GM21723 (cell line): ENCODE data around the gene VCP.

Source experiments
- ATAC-seq: cut with Tn5 transposase; IDR thresholded peaks from one replicate; pipeline ENCODE4 v1.9.1; 2021; ENCODE audit warnings: mild to moderate bottlenecking, moderate library complexity; ENCODE audit not compliant: unreplicated experiment

Gene VCP

GRCh38 chr9:35072461-35073278 lies at the start of gene VCP:
TSS of gene VCP (minus strand) at chr9:35072625. CDS start at chr9:35072353, 272 bp downstream.
- ATAC-seq = peak; percentile 88

- ATAC-seq = peak; percentile 55
Observed at GRCh38 chr9:35116898-35117551, 44.6 kb upstream of the VCP start.

GRCh38 chr9:35116539-35116897 lies 44.1 kb upstream of the VCP start:
- no peak for ATAC-seq

GRCh38 chr9:35115680-35116538 lies 43.5 kb upstream of the VCP start, which contains the start of gene ATOSB:
TSS of gene ATOSB (minus strand) at chr9:35115862. CDS start at chr9:35108274, 7,588 bp downstream.
- peak; percentile 65 for ATAC-seq

GRCh38 chr9:35114840-35115628 lies 42.6 kb upstream of the VCP start:
- ATAC-seq = no peak

GRCh38 chr9:35114113-35114839 lies 41.9 kb upstream of the VCP start:
- ATAC-seq = peak; percentile 25

GRCh38 chr9:35112257-35113020 lies 40.0 kb upstream of the VCP start:
- ATAC-seq = no peak

- ATAC-seq = peak; percentile 65
Observed at GRCh38 chr9:35111001-35111933, 38.8 kb upstream of the VCP start.

- no peak for ATAC-seq
Observed at GRCh38 chr9:35110327-35110761, 37.9 kb upstream of the VCP start.

- no peak for ATAC-seq
Observed at GRCh38 chr9:35108946-35109575, 36.6 kb upstream of the VCP start.

GRCh38 chr9:35108461-35108860 lies 36.0 kb upstream of the VCP start:
- ATAC-seq = no peak

GRCh38 chr9:35107297-35108290 lies 35.2 kb upstream of the VCP start:
- ATAC-seq = no peak

- no peak for ATAC-seq
Observed at GRCh38 chr9:35106343-35106730, 33.9 kb upstream of the VCP start.

GRCh38 chr9:35105571-35106342 lies 33.3 kb upstream of the VCP start:
- no peak for ATAC-seq

GRCh38 chr9:35105126-35105525 lies 32.7 kb upstream of the VCP start:
- ATAC-seq = no peak

GRCh38 chr9:35104586-35104985 lies 32.2 kb upstream of the VCP start:
- ATAC-seq = no peak
